HL-60 (cell line): Measurements from ENCODE around the gene CRIP1.

Experiments used
- CTCF ChIP-seq: IDR thresholded peaks from one replicate; pipeline ENCODE4 v1.5.1; 2011; ENCODE audit warnings: low read length, control low read depth, inconsistent platforms; ENCODE audit not compliant: insufficient read depth
- GABPA ChIP-seq: IDR thresholded peaks from 2 replicates; pipeline ENCODE4 v1.6.1; 2012; ENCODE audit warnings: low read depth
- POLR2AphosphoS5 ChIP-seq: IDR thresholded peaks from 2 replicates; pipeline ENCODE4 v1.6.1; 2012; ENCODE audit warnings: low read depth

- TF ChIP-seq POLR2AphosphoS5 (no peak), CTCF (no peak), GABPA (no peak)
These were observed 15.0 kb downstream of the CRIP1 start for GRCh38 chr14:105501504-105502291.
